ENCODE results near the gene FKBP6. TPM values are rescaled to one million over a fixed set of nuclear protein-coding genes. Genes with fewer than 3 reads are reported as not detected.
"Not testable (repeated sequence)": the region's sequence is repeated elsewhere in the genome, so short reads cannot be mapped to it uniquely, and the experiment has no call there.

The FKBP6 gene
- total RNA-seq, 1 experiment from 2014 or later, result not detected

GRCh38 chr7:73324081-73324845 lies 3.7 kb upstream of the FKBP6 start:
- H3K27me3 ChIP-seq (replicated peaks; ENCODE audit: control insufficient read depth, insufficient read depth, low read length); H3K27me3 Mint-ChIP-seq (ENCODE audit: insufficient read depth, unreplicated experiment); H3K36me3 ChIP-seq (ENCODE audit: control insufficient read depth, insufficient read depth, low read length); H3K4me1 ChIP-seq; H3K4me3 ChIP-seq (ENCODE audit: low read depth, low read length); intact Hi-C loops (cut with micrococcal nuclease; ENCODE audit: unreplicated experiment); H3K27ac Mint-ChIP-seq (ENCODE audit: unreplicated experiment); BruUV-seq (replicated peaks); H3K4me1 Mint-ChIP-seq (ENCODE audit: low read depth, unreplicated experiment); H3K9me3 Mint-ChIP-seq (ENCODE audit: unreplicated experiment); H3K36me3 Mint-ChIP-seq (ENCODE audit: insufficient read depth, unreplicated experiment); H3K9me3 ChIP-seq; H3K4me3 Mint-ChIP-seq (ENCODE audit: unreplicated experiment); POLR2A ChIA-PET: not testable (repeated sequence)
- CTCF ChIA-PET, result interaction anchor here (0.6 to 0.7 kb wide), 2 partner anchors 18 to 129 kb away, joined by 3 read pairs; no protein-coding TSS in a partner anchor
- TF ChIP-seq, protein P1, sequence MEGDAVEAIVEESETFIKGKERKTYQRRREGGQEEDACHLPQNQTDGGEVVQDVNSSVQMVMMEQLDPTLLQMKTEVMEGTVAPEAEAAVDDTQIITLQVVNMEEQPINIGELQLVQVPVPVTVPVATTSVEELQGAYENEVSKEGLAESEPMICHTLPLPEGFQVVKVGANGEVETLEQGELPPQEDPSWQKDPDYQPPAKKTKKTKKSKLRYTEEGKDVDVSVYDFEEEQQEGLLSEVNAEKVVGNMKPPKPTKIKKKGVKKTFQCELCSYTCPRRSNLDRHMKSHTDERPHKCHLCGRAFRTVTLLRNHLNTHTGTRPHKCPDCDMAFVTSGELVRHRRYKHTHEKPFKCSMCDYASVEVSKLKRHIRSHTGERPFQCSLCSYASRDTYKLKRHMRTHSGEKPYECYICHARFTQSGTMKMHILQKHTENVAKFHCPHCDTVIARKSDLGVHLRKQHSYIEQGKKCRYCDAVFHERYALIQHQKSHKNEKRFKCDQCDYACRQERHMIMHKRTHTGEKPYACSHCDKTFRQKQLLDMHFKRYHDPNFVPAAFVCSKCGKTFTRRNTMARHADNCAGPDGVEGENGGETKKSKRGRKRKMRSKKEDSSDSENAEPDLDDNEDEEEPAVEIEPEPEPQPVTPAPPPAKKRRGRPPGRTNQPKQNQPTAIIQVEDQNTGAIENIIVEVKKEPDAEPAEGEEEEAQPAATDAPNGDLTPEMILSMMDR (IDR thresholded peaks at IDR 0.05; ENCODE audit: insufficient read depth in 1 of 2, low read depth in 1 of 2, low read length in 1 of 2, severe bottlenecking in 1 of 2, unreplicated experiment in 1 of 2), result peak; percentile 16 to 26
- peak in 1 of 2 experiments; percentile 32 for DNase-seq

DNA sequence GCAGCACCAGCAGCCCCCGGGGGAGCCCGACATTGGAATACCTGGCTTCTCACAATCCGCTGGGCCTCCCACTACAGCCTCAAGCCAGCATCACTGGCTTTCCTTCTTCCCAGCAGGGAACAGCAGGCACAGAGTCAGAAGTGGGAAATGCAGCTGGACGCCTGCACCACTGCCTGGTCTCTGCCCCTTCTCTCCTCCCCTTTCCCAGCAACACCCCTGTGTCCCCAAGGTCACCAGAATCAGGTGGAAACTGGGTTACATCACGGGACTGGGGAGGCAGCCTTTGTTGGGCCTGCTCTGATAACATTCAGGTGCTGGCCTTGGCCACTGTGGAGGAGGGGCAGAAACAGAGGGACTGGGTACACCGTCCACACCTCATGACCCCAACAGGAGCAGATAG lies 2.5 kb upstream of the FKBP6 start:
- H3K27me3 Mint-ChIP-seq (ENCODE audit: insufficient read depth, unreplicated experiment); H3K9me3 ChIP-seq; DNase-seq; H3K36me3 ChIP-seq (ENCODE audit: control insufficient read depth, insufficient read depth, low read length); H3K27ac Mint-ChIP-seq (ENCODE audit: unreplicated experiment); H3K36me3 Mint-ChIP-seq (ENCODE audit: insufficient read depth, unreplicated experiment); H3K4me1 Mint-ChIP-seq (ENCODE audit: low read depth, unreplicated experiment); BruUV-seq (replicated peaks); H3K4me1 ChIP-seq; H3K4me3 ChIP-seq (ENCODE audit: low read depth, low read length); H3K4me3 Mint-ChIP-seq (ENCODE audit: unreplicated experiment); H3K9me3 Mint-ChIP-seq (ENCODE audit: unreplicated experiment); POLR2A ChIA-PET; intact Hi-C loops (cut with micrococcal nuclease; ENCODE audit: unreplicated experiment); H3K27me3 ChIP-seq (replicated peaks; ENCODE audit: control insufficient read depth, insufficient read depth, low read length): not testable (repeated sequence)
- CTCF ChIA-PET, result interaction anchor here (0.5 kb wide), 1 partner anchor 457 kb away, joined by 3 read pairs; no protein-coding TSS in a partner anchor

- H3K4me1 Mint-ChIP-seq (ENCODE audit: low read depth, unreplicated experiment); H3K27ac Mint-ChIP-seq (ENCODE audit: unreplicated experiment); intact Hi-C loops (cut with micrococcal nuclease; ENCODE audit: unreplicated experiment); POLR2A ChIA-PET; H3K9me3 ChIP-seq; DNase-seq; H3K36me3 Mint-ChIP-seq (ENCODE audit: insufficient read depth, unreplicated experiment); BruUV-seq (replicated peaks); H3K36me3 ChIP-seq (ENCODE audit: control insufficient read depth, insufficient read depth, low read length); H3K27me3 ChIP-seq (replicated peaks; ENCODE audit: control insufficient read depth, insufficient read depth, low read length); H3K4me1 ChIP-seq; H3K9me3 Mint-ChIP-seq (ENCODE audit: unreplicated experiment); H3K4me3 Mint-ChIP-seq (ENCODE audit: unreplicated experiment); H3K27me3 Mint-ChIP-seq (ENCODE audit: insufficient read depth, unreplicated experiment); H3K4me3 ChIP-seq (ENCODE audit: low read depth, low read length): not testable (repeated sequence)
- CTCF ChIA-PET, result interaction anchor here (0.6 kb wide), 1 partner anchor 15 kb away, joined by 3 read pairs; no protein-coding TSS in a partner anchor
These were observed 512 bp upstream of the FKBP6 start for GRCh38 chr7:73327449-73327848.

GRCh38 chr7:73328696-73329095 lies 735 bp downstream of the FKBP6 start:
- Histone ChIP-seq H3K4me1 (no peaks in the 10 kb centered on the region), H3K9me3 (no peaks in the 10 kb centered on the region), H3K36me3 (ENCODE audit: control insufficient read depth, insufficient read depth, low read length) (no peaks in the 10 kb centered on the region), H3K27me3 (replicated peaks; ENCODE audit: control insufficient read depth, insufficient read depth, low read length) (no peaks in the 10 kb centered on the region), H3K4me3 (ENCODE audit: low read depth, low read length) (no peak overlapping the region)
- POLR2A ChIA-PET, result no interaction called here
- Mint-ChIP-seq H3K4me1 (ENCODE audit: low read depth, unreplicated experiment) (no peaks in the 10 kb centered on the region), H3K27me3 (ENCODE audit: insufficient read depth, unreplicated experiment) (no peaks in the 10 kb centered on the region), H3K4me3 (ENCODE audit: unreplicated experiment) (no peak overlapping the region), H3K9me3 (ENCODE audit: unreplicated experiment) (no peaks in the 10 kb centered on the region), H3K27ac (ENCODE audit: unreplicated experiment) (no peak overlapping the region), H3K36me3 (ENCODE audit: insufficient read depth, unreplicated experiment) (no peaks in the 10 kb centered on the region)
- intact Hi-C loops (cut with micrococcal nuclease; ENCODE audit: unreplicated experiment), result no loop called here
- CTCF ChIA-PET, result no interaction called here
- BruUV-seq (replicated peaks), result no TSS peak
- DNase-seq, result no peak
- TF ChIP-seq, protein P1 (IDR thresholded peaks at IDR 0.05; ENCODE audit: insufficient read depth in 1 of 2, low read depth in 1 of 2, low read length in 1 of 2, severe bottlenecking in 1 of 2, unreplicated experiment in 1 of 2), result no peak
